Keratinocyte (primary cell): Measurements from ENCODE around the gene COA8. TPM values are rescaled to one million over a fixed set of nuclear protein-coding genes. Genes with fewer than 3 reads are reported as not detected.

Source experiments
- DNase-seq: peaks from one replicate; pipeline ENCODE4 v3.0.0-alpha.2; 2011; ENCODE audit warnings: low read depth, missing footprints, low spot score
- FAIRE-seq: peaks from 2 replicates; lab custom pipeline; 2011; peaks lifted over from hg19 to GRCh38; lab: Jason Lieb, UNC
- H2AFZ ChIP-seq: 2 replicates; pipeline ENCODE4 v1.6.0; 2012; ENCODE audit warnings: low read length, control low read depth, inconsistent platforms; ENCODE audit not compliant: control insufficient read depth
- H3K27ac ChIP-seq: 2 replicates; pipeline ENCODE4 v1.5.1; 2011; ENCODE audit warnings: low read length; ENCODE audit not compliant: control insufficient read depth, insufficient read depth
- H3K27me3 ChIP-seq: 3 replicates; pipeline ENCODE4 v1.6.0; 2011; ENCODE audit warnings: low read length; ENCODE audit not compliant: control insufficient read depth, insufficient read depth; ENCODE audit errors: extremely low read depth
- H3K36me3 ChIP-seq, 2 experiments: 2 replicates in 1 of 2; 3 replicates in 1 of 2; pipeline ENCODE4 v1.5.1; 2011; ENCODE audit warnings: low read length in 2 of 2, mild to moderate bottlenecking in 1 of 2; ENCODE audit not compliant: control insufficient read depth in 2 of 2, insufficient read depth in 2 of 2; ENCODE audit errors: extremely low read depth in 1 of 2
- H3K4me1 ChIP-seq: 3 replicates; pipeline ENCODE4 v1.5.1; 2011; ENCODE audit warnings: low read length; ENCODE audit not compliant: control insufficient read depth, insufficient read depth; ENCODE audit errors: extremely low read depth
- H3K4me2 ChIP-seq: 3 replicates; pipeline ENCODE4 v1.6.0; 2011; ENCODE audit warnings: low read depth, low read length; ENCODE audit not compliant: control insufficient read depth, insufficient read depth; ENCODE audit errors: extremely low read depth
- H3K4me3 ChIP-seq, 3 experiments: fragments of 200-600 bp in 1 of 3; sonication (generic) in 1 of 3; 2 replicates in 2 of 3; 3 replicates in 1 of 3; pipeline ENCODE4 v1.5.1; 2011 to 2016; ENCODE audit warnings: low read length in 3 of 3, mild to moderate bottlenecking in 3 of 3, control low read depth in 2 of 3, inconsistent platforms in 1 of 3, low read depth in 1 of 3, mixed read lengths in 1 of 3, mixed run types in 1 of 3, moderate library complexity in 1 of 3; ENCODE audit not compliant: control insufficient read depth in 2 of 3, insufficient read depth in 2 of 3; ENCODE audit errors: extremely low read depth in 1 of 3
- H3K79me2 ChIP-seq: 2 replicates; pipeline ENCODE4 v1.6.0; 2012; ENCODE audit warnings: low read length; ENCODE audit not compliant: control insufficient read depth, insufficient read depth
- H3K9ac ChIP-seq: 3 replicates; pipeline ENCODE4 v1.6.0; 2011; ENCODE audit warnings: low read length; ENCODE audit not compliant: control insufficient read depth, insufficient read depth; ENCODE audit errors: extremely low read depth
- H3K9me1 ChIP-seq: 3 replicates; pipeline ENCODE4 v1.6.0; 2011; ENCODE audit warnings: low read length; ENCODE audit not compliant: control insufficient read depth, insufficient read depth; ENCODE audit errors: extremely low read depth
- H3K9me3 ChIP-seq: 2 replicates; pipeline ENCODE4 v1.5.1; 2012; ENCODE audit warnings: low read depth, low read length; ENCODE audit not compliant: control insufficient read depth
- H4K20me1 ChIP-seq: 3 replicates; pipeline ENCODE4 v1.6.0; 2011; ENCODE audit warnings: low read length; ENCODE audit not compliant: control insufficient read depth, insufficient read depth; ENCODE audit errors: extremely low read depth
- CTCF ChIP-seq, 3 experiments: IDR thresholded peaks in 1 of 3; conservative IDR thresholded peaks in 1 of 3; optimal IDR thresholded peaks in 1 of 3; 2 replicates in 2 of 3; 3 replicates in 1 of 3; pipeline versions ENCODE3 to v1.5.1; 2011; ENCODE audit warnings: low read length in 3 of 3, mild to moderate bottlenecking in 3 of 3, moderate library complexity in 2 of 3, control low read depth in 1 of 3, inconsistent platforms in 1 of 3; ENCODE audit not compliant: insufficient read depth in 2 of 3; ENCODE audit errors: extremely low read depth in 1 of 3
- EZH2 ChIP-seq: IDR thresholded peaks from one replicate; pipeline ENCODE4 v1.6.1; 2012; ENCODE audit warnings: inconsistent platforms, mild to moderate bottlenecking, low read length, moderate library complexity
- dilution Hi-C: fragments of 300-500 bp; cut with MboI; formaldehyde crosslinking; loops from one replicate; pipeline ENCODE4 v1.7.0; 2020; ENCODE audit warnings: low sequenced_read_pairs; ENCODE audit not compliant: extremely low pct_ligation_motif_present
- polyA plus RNA-seq, 5 experiments: library from polyadenylated mRNA; depleted of rRNA in 3 of 5; stranded (reverse) in 3 of 5; stranded (forward) in 1 of 5; unstranded in 1 of 5; fragments of >200 nt; gene quantifications; 1 replicate in 1 of 5; 2 replicates in 3 of 5; 3 replicates in 1 of 5; pipeline versions ENCODE4 v1.2.1 to v1.2.3, GENCODE V29; 2011 to 2012; ENCODE audit warnings: missing spikeins in 2 of 5, low read depth in 1 of 5, low replicate concordance in 1 of 5

The COA8 gene
- polyA plus RNA-seq, 1 donor (not counting 4 experiments of a cell fraction or from before 2014, with no cell fraction given), result 24.8 TPM

- FAIRE-seq (no peak), DNase-seq (no peak)
- Histone ChIP-seq H3K4me2 (no peak overlapping the region), H3K27ac (no peak overlapping the region), H3K36me3 (peaks cover 4 to 15% of the 10 kb centered on the region in 2 experiments), H2AFZ (no peak overlapping the region), H3K27me3 (no peaks in the 10 kb centered on the region), H3K9ac (no peak overlapping the region), H3K9me1 (no peaks in the 10 kb centered on the region), H3K4me3 (no peak overlapping the region), H3K79me2 (peaks cover 13% of the 10 kb centered on the region), H4K20me1 (no peaks in the 10 kb centered on the region), H3K4me1 (peaks cover 16% of the 10 kb centered on the region), H3K9me3 (no peaks in the 10 kb centered on the region)
- TF ChIP-seq CTCF (optimal IDR thresholded peaks at IDR 0.05 in 1 of 3, IDR thresholded peaks at IDR 0.05 in 1 of 3, conservative IDR thresholded peaks at IDR 0.05 in 1 of 3; ENCODE audit: extremely low read depth in 1 of 3, insufficient read depth in 2 of 3, low read length in 3 of 3), result no peak
- TF ChIP-seq EZH2, result no peak
- dilution Hi-C loops, result no loop called here
Measured at GRCh38 chr14:103535891-103536565, 26.7 kb upstream of the COA8 start.

GRCh38 chr14:103536693-103537092 lies 26.1 kb upstream of the COA8 start:
- dilution Hi-C loops, result no loop called here
- H3K36me3 ChIP-seq, result peaks cover 4 to 15% of the 10 kb centered on the region in 2 experiments
- no peak overlapping the region for H3K4me3 ChIP-seq
- no peak overlapping the region for H2AFZ ChIP-seq
- peaks cover 6% of the 10 kb centered on the region for H3K79me2 ChIP-seq
- no peak for TF ChIP-seq CTCF (optimal IDR thresholded peaks at IDR 0.05 in 1 of 3, IDR thresholded peaks at IDR 0.05 in 1 of 3, conservative IDR thresholded peaks at IDR 0.05 in 1 of 3; ENCODE audit: extremely low read depth in 1 of 3, insufficient read depth in 2 of 3, low read length in 3 of 3)
- no peak for TF ChIP-seq EZH2
- H3K9ac ChIP-seq, result no peak overlapping the region
- no peaks in the 10 kb centered on the region for H3K9me1 ChIP-seq
- no peaks in the 10 kb centered on the region for H3K27me3 ChIP-seq
- H3K27ac ChIP-seq, result no peak overlapping the region
- no peaks in the 10 kb centered on the region for H3K9me3 ChIP-seq
- FAIRE-seq (no peak), DNase-seq (no peak)
- H4K20me1 ChIP-seq, result no peaks in the 10 kb centered on the region
- no peak overlapping the region for H3K4me2 ChIP-seq
- H3K4me1 ChIP-seq, result peaks cover 23% of the 10 kb centered on the region
